Suppressor macrophage treated with lipopolysaccharide for 4 hours (primary cell): ENCODE data around the gene GPX4.
"Not testable (repeated sequence)": the region's sequence is repeated elsewhere in the genome, so short reads cannot be mapped to it uniquely, and the experiment has no call there.

Experiments used
- DNase-seq: peaks from one replicate; pipeline ENCODE4 v3.0.0-alpha.2; 2020

The GPX4 gene

DNA sequence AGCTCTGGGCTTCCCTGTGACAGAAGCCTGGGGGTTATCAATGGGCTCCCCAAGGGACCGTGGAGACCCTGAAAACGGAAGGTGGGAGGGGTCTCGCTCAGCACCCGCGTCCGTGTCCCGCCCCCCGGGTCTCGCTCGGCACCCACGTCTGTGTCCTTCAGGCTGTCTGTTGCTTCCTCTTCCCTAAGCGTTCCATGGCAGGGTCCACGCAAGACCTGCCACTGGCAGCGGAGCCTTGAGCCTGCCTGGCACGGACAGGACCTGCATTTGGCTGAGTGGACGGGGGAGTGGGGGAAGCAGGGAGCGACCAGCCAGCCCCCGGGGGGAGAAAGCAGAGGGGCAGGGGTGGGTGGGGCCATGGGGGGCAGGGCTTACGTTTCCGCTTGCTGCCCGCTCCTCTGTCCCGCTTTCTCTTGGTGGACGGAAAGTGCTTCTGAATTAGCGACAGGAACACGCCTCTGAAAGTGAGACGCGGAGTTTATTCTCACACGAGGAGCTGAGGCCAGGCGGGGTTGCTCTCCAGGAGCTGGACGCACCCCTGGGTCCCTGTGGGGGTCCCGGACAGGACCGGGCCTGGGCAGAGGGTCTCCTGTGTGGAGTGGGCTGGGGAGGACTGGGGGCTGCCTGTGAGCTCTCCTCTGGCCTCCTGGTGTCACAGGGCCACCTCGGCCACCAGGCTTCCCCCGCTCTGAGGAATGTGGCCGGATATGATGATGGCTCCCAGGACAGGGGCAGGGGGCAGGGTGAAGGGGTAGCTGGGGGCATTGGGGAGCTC, 12.0 kb downstream of the GPX4 start:
- DNase-seq = no peak

DNA sequence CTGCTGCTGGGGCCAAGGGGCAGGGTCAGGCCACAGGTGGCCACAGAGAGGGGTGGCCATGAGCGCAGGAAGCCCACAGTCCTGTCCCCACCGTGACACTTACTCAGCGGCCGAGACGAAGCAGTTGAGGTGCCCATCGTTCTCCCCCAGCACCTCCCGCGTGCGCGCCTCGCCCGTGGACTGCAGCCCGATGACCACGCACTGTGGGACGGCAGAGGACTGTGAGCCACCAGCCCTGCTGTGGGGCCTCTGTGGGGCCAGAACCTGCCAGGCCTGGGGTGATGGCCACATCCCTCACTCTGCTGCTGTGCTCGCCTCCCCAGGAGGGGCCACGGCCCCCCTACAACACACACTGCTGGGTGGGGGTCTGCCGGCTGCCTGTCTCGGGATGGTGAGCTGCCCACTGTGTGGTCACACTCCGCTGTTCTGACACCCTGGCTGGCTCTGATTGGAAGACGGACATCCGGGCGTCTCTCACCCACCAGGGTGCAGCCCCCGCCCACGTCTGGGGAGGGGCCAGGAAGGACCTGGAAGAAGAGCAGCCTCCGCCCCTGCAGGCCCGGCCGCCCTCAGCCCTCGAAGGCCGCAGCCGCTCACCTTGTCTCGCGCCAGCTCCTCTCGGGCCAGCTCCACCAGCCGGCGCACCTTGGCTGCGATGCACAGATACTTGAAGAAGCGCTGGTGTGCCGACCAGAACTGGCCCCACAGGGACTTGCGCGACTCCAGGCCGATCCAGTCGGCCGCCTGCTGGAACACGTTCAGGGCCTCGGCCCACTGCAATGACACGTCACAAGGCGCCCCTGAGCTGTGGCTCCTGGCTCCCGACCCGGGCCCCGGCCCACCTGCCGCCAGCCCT, 13.2 kb downstream of the GPX4 start:
- no peak for DNase-seq

DNA sequence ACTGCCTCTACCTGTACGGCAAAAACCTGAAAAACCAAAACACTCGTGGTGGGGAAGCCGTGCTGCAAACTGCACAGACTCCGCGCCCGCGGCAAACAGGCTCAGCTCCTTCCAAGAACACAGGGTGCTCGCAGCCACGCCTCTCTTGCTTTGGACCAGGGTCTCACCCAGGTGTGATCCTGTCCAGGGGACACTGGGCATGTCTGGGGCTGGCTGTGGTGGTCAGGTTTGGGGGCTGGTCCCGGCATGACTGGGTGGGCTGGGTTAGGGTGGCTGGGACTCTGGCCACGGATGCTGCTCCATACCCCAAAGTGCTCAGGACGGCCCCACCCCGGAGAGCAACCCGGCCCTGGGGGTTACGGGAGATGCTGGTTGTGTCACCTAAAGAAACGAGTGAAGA, 13.9 kb downstream of the GPX4 start:
- DNase-seq = no peak

DNA sequence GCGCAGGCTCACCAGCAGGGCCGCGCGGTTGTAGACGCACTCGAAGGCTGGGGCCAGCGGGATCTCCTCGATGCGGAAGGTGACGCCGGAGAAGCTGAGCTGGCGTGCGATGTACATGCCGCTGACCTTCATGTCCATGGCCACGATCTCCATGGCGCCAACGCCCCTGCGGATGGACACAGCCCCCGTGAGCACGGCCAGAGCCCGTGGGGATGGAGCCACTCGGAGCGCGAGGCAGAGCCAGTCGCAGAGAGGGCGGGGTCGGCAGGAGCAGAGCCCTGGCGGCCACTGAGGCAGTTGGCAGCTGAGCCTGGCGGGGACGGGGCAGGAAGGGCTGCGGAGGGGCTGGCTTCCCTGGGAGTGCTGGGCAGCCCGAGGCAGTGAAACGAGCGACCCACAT, 15.2 kb downstream of the GPX4 start:
- no peak for DNase-seq

DNA sequence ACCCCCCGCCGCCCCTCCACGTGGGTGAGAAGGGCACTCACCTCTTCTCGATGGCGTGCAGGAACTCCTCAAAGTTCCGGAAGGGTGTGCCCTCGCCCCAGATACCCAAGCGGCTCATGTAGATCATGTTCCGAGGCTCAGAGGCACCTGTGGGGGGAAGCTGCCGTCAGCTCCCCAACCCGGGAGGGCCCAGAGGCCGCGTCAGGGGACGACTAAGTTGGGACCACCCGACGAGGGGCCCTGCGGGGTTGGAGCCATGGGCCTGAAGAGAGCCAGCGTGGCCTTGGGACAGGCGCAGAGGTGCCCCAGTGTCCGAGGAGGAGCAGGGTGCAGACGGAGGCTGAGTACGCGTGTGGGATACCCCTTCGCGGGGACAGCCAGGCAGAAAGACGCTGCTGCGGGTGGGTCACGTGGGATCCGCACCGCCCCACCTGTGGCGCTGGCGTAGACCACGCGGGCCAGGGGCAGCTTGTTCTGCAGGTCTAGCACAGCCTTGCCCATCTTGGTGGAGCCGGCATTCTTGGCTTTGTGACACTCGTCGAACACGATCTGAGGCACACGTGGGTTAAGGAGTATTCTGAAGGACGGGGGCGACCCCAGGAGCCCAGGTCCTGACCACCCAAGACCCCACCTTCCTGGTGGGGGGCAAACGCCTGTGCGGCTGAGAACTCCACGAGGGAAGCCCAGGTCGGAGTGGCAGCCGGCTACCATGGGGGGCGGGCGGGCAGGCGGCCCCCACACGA, 15.9 kb downstream of the GPX4 start:
- no peak for DNase-seq

DNA sequence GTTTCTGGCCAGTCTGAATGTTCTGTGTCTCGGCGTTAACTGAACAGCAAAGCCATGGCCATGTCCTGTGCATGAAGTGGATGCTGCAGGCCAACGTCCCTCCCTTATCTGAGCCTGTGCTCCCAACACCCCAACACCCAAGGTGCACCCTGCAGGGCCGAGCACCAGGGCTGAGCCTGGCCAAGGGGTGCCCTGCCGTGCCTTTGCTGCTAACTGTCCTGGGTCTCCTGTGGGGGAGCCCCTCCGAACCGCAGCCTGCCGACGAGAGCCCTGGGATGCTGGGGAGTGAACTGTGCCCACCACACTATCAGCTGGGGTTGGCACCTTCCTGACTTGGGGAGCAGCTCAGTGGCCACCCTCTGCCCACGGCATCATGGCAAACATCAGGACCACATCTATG, 17.6 kb downstream of the GPX4 start:
- DNase-seq = no peak

DNA sequence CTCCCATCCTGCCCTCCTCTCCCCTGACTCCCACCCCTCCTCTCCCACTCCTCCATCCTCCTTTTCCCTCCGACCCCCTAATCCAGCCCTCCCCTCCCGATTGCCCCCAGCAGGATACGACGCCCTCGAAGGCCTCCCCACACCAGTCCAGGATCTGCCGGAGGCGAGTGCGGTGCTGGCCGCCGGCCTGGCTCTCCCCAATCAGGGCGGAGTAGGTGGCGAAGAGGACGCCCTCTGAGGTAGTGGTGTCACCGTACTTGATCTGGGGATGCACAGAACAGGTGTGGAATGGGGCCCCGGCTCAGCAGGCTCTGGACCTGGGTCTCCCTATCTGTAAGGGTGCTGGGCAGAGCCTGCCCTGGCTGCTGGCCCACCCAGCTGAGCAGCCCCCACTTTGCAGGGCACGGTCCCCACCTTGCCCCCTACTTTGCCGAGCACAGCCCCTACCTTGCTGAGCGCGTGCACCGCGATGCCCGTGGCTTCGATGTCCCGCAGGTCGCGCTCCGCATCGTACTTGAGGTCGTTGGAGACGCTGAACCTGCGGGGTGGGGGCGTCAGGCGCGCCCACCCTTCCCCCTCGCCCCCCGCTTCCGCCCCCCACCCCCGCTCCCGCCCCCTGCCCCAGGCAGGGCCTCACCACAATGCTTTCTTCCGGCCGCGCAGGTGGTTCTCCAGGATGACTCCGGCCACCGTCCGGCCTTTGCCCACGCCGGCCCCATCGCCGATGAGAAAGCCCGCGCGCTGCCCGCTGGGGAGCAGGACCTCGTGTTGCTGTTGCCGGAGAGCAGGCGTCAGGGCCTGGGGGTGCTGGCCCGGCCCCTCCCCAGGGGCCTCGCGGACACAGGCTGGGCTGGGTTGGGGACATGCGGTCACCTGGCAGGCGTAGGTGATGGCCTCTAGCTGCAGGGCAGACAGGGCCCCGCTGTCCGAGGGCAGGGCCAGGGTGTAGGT, 18.5 kb downstream of the GPX4 start:
- DNase-seq = no peak

DNA sequence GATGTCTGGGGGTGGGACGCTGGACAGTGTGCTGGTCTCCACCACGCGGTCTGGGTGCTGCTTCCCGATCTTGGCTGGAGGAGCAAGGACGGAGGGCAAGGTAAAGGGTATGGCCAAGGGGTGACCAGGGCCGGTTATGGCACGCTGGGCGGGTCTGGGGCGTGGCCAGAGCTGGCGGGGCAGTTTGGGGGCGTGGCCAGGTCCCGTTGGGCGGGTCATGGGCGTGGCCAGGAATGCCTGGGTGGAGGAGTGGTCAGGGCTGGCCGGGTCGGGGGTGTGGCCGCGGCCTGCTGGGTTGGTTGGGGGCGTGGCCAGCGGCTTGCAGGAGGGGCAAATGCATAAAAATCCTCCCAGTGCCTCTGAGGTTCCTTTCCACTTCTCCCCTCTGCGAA, 19.2 kb downstream of the GPX4 start:
- DNase-seq = peak; percentile 89

DNA sequence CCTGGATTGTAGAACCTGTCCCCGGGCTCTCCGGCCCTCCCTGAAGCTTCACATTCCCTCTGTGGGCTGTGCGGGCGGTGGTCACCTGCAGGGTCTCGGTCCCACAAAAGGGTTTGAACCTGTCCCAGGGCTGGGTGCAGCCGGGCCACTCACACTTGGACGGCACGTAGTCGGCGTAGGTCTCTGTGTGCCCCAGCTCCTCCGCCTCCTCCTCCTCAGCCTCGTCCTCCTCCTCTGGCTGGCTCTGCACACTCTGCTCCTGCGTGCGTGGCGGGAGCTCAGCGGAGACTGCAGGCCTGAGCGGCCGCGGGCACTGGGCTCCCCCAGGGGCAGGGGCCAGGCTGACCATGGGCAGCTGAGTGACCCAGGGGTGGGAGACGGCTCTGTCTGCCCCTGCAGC, 19.6 kb downstream of the GPX4 start:
- DNase-seq = no peak

DNA sequence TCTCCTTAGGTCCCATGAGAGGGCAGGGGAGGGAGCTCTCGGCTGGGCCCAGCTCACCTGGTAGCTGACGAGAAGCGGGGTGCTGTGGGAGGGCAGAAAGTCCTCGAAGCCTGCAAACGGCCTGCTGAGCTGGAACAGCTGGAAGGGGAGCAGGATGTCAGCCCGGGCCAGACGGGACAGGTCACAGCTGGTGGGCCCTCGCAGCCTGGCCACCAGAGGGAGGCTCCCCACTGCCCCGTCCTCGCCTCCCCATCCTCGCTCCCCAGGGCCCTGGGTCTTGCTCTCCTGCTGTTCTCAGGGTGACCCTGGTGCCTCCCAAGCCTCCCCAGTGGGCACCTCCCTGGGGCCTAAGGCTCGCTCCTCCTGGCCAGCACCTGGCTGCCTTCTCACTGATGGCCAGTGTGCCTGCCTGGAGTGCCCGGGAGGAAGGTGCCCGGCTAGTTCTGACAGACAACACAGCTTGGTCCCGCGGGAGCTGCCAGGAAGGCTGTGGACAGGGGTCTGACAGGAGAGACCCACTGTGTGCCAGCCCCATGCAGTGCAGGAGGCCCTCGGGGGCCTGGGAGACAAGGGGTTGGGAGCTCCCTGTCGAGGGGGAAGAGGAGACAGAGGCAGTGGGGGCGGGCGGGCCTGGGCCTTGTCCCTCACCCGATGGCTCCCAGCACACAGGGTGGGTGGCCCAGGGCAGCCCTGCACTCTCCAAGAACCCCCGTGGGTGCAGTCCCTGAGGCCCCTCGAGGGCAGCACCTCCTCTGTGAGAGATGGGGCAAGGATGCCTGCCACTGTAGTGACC, 20.3 kb downstream of the GPX4 start:
- no peak for DNase-seq

DNA sequence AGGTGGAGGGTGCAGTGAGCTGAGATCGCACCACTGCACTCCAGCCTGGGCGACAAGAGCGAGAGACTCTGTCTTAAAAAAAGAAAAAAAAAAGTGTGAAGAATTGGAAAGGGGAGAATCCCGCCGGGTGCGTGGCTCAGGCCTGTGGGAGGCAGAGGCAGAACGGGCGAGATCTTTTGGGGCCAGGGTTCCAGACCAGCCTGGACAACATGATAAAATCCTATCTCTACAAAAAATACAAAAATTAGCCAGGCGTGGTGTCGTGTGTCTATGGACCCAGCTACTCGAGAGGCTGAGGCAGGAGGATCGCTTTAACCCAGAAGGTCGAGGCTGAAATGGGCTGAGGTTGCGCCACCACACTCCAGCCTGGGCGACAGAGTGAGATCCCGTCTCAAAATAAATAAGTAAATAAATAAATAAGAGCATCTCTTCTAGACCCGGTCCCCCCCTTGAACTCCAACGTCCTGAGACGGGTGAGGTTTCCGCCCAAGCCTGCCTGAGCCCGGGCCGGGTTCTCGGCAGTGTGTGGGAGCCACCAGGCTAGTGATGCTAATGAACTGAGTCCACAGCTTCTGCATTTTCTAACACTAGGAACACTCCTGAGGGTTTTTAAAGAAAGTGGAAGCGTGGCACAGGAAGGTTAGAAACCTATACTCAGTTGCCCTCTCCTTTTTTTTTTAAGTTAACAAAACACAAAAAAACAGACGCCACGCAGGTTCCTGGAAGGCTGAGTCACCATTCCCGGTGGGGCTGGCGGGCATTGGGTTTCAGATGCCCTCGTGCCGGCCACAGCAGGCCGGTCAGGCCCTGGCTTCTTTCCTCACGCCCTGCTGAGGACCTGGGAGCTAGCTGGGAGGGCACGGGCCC, 22.0 kb downstream of the GPX4 start:
- peak; percentile 16 for DNase-seq

DNA sequence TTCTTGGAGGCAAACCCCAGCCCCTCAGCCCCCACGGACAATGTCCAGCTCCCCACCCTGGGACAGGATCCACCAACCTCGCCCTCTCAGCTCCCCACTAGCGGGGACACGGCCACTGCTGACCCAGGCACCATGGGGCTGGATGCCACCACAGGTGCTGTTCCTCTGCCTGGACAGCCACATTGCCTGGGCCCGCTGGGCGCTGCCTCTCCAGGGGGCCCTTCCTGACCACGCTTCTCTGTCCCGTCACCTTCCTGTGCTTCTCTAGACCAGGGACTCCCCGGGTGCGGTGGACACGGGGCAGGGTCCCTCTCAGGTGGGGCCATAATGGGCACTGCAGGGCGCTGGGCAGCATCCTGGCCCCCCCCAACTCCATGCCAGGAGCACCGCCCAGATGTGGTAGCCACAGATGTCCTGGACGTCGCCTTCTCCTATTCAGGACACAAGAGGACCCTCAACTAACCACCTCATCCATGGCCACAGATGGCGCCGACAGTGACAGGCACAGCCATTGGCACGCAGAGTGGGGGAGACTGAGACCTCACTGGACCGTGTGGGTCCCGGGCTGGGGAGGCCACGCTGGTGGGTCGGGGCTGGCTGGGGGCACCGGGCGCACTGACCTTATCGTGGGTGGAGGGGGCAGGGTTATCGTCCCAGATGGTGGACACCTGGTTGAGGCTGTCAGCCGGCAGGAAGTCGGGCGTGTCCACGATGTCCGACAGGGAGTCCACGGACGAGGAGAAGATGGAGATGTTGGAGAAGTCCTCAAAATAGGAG, 23.4 kb downstream of the GPX4 start:
- DNase-seq = no peak

DNA sequence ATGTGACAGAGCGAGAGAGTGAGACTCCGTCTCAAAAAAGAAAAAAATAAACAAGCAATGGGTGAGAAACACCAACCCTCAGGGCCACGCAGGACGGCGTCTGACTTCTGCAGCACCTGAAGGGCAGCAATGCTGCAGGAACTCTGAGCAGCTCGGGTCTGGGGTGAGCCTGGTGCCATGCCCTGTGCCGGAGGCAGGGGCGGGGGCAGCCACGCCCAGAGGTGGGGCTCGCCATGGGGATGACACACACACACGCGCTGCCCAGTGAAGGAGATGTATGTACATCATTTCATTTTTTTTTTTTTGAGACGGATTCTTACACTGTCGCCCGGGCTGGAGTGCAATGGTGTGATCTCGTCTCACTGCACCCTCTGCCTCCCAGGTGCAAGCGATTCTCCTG, 24.3 kb downstream of the GPX4 start:
- DNase-seq = no peak

DNA sequence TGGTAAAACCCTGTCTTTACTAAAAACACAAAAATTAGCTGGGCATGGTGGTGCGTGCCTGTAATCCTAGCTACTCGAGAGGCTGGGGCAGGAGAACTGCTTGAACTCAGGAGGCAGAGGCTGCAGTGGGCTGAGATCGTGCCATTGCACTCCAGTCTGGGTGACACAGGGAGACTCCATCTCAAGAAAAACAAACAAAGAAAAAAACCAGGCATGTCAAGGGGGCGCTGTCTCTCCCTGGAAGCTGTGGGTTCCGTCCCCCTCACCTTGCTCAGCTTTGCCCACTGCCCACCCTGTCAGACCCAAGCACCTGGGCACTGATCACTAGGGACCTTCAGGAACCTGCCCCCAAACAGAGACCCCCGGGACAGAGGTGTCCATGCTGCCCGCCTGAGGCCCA, 25.3 kb downstream of the GPX4 start:
- not testable (repeated sequence) for DNase-seq

DNA sequence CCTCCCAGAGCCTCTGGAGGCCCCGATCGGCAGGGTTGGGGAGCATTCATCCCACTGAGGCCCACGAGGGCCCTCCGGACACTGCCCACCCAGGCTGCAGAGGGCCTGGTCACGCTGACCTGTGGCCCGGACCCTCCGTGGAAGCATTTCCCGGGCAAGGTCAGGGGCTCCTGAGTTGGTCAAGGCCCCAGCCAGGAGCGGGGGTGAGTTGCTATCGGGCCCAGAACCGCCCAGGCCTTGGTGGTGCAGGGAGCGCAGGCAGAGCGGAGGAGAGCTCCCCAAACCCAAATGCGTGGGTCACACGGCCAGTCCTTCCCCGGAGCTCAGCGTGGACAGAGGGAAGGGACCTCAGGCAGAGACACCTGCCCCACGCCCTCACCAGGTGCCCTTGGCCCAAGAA, 25.7 kb downstream of the GPX4 start:
- DNase-seq = no peak

DNA sequence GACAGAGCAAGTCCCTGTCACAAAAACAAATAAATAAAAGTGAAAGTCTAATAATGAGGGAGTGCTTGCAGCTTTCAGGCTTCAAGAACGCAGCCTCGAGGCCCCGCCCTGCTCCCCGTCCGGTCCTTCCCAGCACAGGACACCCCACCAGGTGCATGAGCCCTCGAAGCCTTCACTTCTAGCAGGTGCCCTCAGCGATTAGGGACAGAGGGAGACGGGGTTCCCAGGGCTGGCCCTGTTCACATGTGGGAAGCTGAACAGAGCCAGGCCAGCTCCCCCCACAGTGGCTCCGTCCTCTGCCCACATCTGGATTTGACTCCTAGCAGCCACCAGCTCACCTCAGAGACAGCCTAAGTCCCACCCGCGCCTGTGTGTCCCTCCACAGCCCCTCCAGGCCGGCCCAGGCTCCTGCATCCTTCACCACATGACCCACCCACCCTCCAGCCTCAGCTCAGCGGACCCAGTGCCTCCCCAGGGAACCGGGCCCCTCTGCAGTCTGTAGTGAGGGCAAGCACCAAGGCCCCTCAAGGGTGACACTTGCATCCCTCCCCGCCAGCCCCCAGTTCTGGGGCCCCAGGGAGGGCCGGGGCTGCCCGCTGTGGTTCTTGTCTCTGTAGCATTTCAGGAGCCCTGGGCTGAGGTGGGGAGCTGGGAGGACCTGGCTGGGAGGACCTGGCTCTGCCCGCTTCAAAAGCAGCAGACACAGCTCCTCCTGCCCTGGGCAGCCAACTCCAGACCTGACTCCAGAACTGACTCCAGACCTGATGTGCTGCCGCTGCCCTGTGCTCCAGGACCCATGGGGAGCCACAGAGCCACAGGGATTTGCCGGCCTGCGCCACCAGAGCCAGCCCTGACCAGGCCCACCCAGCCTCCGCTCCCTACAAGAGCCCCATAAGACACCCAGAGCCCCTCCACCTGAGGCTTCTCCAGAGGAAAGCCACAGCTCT, 27.2 kb downstream of the GPX4 start:
- DNase-seq = peak; percentile 23

DNA sequence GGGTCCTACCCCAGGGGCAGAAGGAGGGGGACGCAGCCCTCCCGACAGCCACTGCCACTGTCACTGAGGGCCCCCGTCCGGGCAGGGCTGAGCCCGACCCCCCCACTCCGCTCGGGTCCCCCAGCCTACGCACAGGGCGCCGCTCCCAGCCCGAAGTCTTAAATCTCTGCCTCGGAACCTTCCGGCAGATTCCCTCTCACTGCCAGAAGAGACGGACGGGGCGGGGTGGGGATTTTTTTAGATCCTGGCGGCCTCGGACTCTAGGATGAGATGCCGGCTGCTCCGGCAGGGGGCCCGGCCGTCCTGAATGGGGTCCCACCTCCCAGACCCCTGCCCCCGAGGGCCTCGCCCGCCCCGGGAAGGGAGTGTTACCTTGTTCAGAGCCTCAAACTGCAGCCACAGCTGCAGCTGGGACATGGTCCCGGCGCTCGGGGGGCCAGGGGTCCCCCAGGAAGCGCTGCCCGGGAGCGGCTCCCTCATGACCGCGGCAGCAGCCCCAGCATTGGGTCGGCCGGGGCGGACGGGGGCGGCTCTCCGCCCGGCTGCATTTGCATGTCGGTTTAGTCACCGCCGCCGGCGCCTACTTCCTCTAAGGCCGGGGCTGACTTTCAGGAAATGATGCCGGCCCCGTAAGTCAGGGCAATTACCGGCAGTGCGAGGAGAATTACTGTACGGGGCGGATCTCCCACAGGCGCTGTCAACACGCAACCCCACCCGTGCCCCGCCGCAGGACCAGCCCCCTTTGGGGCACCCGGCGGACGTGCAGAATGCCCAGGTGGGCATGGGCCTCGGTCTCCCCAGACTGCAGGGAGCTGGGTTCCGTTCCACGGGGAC, 28.1 kb downstream of the GPX4 start:
- DNase-seq = peak; percentile 99
